ENCODE data around the gene IFT43.

IFT43 gene

DNA sequence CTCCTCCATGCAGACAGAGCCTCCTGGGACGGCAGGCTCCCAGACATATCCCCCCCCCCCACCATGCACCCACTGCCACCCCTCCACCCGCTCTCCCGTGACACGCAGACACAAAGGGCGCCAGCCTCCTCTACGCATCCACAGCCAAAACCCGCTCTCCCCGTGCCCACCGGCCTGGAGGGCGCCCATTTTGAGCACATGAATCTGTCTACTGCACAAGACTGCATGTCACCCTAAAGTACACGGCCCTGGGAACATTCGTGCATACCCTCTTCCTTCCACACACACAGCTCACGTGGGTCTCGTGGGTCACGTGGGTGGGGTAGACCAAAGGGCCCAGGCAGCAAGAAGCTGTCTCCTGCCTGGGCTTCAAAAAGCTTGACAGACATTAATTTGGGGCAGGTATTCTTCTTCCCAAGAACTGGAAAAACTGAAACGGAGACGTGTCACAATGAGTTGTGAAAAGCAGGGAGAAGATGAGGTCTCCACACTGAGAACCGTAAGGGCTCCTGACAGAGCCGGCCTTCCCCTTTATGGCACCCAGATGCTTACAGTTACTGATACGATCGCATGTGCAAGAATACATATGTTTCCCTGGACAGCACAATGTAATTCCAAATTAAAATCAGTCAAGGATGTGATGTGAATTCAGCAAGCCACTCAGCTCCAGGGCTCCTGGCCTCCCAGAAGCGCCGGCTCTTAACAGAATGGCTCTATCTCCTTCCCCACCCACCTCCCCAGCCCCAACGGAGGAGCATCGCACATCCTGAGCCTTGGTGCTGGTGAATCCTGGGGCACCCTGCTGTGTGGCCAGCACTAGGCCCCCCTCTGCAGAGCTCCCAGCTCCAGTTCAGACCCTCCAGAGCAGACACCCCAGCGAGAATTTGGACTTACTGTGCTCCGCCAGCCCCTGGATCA, 5.7 kb upstream of the IFT43 start:
- no peak for DNase-seq (ENCODE audit: insufficient read length, low spot score)
- FAIRE-seq, result no peak

DNA sequence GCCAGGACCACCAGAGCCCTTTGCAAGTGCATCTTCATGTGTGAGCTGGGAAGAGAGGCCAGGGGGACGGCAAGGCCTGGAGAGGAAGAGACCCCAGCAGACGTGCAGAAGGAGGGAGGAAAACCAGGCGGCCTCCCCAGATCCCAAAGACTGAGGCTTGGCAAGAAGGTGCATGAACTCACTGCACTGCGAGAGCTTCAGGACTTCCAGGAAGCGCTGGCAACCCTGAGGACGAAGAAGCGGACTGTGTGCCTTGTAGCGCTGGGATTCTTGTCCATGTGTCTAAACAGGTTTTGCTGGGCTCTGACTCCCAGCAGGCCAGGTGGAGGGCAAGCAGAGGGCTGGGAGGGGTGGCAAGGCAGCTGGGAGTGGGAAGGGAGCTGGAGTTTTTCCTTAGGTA, 4.7 kb upstream of the IFT43 start:
- DNase-seq (ENCODE audit: insufficient read length, low spot score) (no peak), FAIRE-seq (no peak)

DNA sequence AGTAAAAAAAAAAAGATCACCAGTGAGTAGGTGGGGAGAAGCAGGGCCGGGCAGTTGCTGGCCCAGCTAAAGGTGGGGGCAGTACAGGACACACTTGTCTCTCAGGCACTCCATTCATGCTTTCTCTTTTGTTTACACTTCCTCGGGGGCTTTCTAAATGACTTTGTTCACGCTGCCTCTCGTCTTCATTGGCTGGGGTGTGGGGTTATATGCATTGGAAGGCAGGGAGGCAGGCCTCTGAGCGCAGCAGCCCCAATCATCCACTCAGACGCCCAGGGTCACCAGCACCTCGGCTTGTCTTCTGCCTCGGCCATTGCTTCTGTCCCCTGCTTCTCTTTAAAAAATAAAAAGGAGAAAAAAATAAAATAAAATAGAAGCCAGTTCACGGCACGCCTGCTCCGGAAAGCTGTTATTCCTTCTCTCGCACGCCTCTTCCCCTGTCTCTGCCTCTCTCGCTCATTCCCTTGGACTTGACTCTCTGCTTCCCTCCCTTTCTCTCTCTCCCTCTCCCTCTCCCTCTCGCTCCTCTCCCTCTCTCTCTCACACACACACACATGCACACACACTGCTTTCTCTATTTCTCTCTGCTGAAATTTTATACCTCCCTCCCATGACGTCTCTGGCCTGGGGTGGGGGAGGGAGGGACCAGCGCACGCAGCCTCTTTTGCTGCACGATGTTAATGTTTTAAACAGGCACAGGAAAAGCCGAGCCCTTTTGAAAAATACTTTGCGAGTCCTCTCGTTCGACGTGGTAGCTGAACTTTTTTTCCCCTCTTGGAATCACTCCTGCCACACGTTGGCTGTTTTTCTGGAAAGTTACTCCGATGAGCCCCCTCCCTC, 3.9 kb upstream of the IFT43 start, which contains the start of gene TGFB3:
Gene TGFB3 (minus strand): TSS at position 570 of the 840 bp plus-strand sequence. CDS start 1,102 bp downstream, outside the sequence.
- DNase-seq (ENCODE audit: insufficient read length, low spot score), result peak; percentile 45
- peak; percentile 78 for FAIRE-seq

DNA sequence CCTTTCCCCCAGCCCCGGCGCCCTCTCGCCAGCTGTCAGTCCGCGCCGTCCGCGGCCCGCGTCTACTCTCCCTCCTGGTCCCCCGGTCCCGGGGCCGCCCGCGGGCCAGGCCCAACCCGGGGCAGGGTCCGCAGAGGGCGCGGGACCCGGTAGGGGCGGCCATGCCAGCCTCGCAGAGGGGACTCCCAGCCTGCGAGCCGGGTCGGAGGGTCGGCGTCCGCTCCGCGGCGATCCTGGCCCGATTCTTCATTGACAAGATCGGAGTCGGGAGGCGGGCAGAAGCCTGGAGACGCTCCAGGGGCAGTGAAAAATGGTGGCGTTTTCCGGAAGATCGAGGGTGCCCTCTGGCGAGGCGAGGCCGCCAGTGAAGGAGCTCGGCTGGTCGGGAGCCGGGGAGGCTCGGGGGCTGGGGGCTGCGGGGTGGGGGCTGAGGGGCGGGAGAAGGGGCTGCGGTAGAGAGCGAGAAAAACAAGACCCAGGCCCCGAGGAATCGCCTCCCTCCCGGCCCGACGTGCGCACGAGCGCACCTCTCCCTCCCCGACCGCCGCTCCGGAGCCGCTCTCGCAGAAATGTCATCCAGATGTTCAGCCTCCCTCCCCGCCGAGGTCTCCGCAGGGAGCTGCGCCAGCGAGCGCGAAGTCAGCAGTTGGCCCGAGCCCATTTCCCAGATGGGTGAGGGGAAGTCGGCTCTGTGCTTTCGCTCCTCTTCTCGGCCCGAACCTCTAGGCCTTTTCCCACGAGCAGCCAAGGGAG, 3.1 kb upstream of the IFT43 start:
- FAIRE-seq (no peak), DNase-seq (ENCODE audit: insufficient read length, low spot score) (peak; percentile 59)

DNA sequence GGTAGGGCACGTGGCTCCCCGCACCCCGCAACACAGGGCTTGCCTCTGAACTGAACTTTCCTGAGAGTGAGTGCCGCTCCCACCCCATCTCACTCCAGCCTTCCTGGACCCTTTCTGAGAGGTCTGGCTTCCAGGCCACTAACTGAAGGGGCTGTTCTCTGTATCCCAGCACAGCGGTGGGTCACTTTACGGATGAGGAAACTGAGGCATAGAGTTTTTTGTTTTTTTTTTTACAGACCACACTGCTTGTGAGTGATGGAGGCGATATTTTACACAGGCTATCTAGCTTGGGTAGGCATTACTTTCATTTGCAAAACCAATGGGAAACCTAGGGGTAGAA, 2.6 kb upstream of the IFT43 start:
- DNase-seq (ENCODE audit: insufficient read length, low spot score), result no peak
- FAIRE-seq, result no peak

DNA sequence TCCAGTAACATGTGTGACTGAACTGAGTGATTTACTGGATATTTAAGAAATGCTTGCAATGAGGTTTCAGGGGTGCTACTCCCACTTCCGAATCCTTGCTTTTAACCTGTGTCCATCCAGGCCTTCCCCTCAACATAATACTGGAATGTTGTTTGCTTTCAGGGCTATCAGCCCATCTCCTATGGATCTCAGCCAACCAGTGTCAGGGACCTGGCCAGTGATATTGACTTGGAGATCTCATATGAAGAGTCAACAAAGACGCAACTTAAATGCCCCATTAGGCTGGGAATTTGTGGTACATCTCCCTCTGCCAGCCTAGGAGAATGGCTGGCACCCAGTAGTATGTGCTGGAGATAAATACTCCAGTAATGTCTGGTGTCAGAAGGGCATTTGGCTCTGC, 889 bp upstream of the IFT43 start:
- FAIRE-seq (no peak), DNase-seq (ENCODE audit: insufficient read length, low spot score) (no peak)

DNA sequence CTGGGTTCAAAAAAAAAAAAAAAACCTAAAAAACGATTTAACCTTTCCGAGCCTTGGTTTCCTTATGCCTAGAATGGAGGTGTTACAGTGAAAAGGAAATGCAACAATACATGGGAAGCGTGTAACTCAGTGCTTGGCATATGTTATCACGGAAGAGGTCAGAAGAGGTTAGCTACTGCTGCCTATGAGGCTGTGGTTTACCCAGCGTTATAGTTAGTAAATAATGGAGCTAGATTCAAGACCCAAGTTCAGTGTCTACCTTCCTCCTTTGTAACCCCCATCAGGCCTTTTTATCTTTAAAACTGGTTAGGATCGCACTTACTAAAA, 839 bp downstream of the IFT43 start:
- no peak for DNase-seq (ENCODE audit: insufficient read length, low spot score)

DNA sequence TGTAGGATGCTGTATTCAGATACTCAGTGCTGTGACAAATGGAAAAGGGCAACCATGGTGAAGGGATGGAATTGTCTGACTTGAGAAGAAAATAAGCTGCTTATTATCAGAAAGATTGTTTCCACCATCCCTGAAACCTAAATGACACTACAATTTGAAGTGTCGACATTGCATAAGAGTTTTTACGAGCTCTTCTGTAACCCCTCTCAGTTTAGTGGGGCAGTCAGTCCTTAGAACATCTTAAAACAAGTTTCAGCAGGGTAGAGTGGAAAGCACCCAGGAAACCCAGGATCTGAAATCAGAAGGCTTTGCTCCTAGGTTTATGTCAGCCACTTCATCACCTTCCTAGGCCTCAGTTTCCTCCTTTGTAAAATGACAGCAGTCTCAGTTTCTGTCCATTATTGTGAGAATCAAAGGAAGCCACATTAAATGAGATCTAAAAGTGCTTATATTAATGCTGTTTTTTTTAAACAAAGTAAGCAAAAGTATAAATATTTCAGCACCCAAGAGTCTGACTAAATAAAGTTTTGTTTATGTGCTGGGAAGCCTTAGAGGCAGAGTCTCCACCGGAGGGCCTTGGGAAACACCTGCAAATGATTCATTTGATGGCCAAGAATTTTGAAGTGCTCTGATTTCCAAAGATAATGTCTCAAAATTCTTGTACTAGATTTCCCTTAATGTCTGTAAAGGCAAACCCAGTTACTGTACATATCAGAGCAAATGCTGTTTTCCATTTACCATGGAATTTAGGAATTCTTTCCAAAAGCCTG, 1.8 kb downstream of the IFT43 start:
- DNase-seq (ENCODE audit: insufficient read length, low spot score) (no peak), FAIRE-seq (no peak)

More for the DNA sequence above, 839 bp downstream of the IFT43 start:
- FAIRE-seq, result no peak

DNA sequence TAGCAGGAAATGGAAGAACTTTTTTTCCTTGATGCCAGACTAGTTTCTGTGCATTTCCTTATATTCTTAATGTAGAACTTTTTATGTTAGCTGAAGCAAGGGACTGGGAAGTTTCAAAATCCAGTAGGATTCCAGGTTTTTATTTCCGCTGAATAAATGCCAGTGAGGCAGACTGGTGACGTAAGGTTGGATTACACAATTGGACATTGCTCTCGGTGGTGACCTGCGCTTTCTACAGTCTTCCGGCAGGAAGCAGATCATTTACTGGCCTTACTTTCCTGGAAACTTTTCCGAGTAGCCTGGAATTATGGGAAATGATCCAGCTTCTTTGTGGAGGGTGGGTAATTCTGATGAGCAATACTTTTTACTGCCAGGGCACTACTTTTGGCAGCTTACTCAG, 3.6 kb downstream of the IFT43 start:
- DNase-seq (ENCODE audit: insufficient read length, low spot score), result no peak
- no peak for FAIRE-seq

DNA sequence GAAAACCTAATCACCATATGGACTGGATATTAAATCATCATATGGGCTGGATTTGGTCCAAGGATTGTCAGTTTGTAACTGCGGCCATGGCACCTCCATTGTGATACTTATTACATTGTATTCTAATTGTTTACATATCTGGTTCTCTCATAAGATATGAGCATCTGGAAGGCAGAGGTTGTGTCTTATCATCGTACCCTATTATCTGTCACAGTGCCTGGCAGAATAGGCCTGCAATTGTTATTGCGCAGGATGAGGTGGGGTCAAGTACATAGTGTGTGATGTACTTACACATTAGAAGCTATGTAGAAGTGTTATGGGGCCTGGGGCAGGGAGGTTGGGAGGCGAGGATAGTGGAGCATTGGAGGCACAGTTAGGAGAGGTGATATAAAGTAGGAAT, 4.7 kb downstream of the IFT43 start:
- FAIRE-seq (no peak), DNase-seq (ENCODE audit: insufficient read length, low spot score) (no peak)

DNA sequence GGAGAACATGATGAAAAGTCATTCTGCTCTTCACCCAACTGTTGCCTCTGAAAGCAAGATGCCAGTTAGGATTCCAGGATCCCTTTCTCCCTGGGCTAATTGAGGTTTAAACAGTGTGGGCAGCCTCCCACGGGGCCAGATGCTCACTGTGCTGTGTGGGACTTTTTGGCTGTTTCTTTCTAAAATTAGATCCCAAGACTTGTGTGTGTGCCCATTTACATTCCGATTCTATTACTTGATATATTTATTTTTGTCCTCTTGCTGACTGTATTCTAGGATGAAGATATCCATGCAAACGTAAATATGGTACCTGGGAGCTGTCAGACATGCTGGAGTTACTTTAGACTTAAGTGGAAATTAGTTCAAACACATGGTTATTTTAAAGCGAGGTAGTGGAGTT, 6.2 kb downstream of the IFT43 start:
- FAIRE-seq (no peak), DNase-seq (ENCODE audit: insufficient read length, low spot score) (no peak)

DNA sequence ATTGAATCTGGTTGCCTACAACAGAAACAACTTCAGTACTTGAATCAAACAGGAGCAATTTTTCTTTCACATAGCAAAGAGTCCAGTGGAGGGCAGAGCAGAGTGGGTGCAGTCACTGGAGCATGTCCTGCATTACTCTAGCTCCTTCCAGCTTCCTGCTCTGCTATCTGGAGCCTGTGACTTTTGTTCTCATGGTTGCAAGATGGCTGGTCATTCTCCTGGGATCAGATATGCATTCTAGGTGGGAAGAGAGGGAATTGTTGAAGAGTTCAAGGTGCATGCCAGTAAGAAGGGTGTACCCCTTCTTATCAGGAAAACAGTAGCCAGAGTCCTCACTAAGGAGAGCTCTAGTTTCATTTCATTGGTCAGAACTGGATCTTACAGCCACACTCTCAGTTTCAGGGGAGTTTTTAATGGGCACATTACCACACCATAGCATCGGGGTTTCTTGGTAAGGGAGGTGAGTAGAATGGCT, 8.0 kb downstream of the IFT43 start:
- DNase-seq (ENCODE audit: insufficient read length, low spot score) (no peak), FAIRE-seq (peak; percentile 44)

DNA sequence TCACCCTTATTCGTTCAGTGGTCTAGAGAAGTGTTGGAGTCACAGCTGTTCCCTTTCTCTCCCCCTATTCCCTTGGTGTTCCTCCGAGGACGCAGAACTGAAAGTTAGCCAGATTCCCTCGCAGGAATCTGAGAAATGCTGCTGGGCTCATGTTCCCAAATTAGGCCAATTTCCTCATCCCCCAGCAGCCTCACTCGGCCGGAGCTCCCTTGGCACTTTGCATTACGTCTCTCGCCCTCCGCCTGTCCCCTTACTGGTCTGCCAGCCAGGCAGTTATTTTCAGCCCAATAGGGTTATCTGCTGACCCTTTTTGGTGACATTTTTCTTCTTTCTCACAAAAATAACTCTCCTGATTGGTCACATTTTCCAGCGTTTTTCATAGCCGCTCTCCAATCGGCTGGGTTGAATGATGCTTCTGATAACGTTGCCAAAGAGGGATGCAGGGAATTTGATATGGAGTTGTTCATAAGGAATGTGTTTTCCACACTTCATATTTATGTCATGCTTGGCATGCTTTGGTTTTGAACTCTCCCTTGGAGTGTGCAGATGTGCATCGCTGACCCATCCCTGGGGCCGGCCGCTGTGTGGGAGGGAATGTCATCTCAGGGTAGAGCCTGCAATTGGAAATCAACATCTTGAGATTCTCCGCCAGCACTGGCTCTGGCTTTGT, 9.9 kb downstream of the IFT43 start:
- FAIRE-seq (no peak), DNase-seq (ENCODE audit: insufficient read length, low spot score) (no peak)

DNA sequence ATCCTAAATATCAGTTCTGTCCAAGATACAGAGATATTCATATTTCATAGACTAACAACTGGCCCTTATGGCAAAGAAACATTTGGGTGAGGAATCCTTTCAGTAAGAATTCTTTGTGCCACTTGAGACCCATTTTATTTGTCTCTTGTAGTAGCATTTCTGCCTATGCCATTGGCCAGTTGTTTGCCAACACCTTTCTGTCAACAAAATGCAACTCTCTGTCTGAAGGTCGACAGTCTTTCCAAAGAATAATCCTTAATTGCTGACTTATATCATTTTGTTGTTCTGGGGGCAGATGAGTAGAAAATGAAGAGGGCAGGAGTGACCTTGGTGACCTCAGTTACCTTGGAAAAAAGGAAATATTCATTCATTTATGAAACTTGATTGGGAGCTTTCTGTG, 10.9 kb downstream of the IFT43 start:
- no peak for DNase-seq (ENCODE audit: insufficient read length, low spot score)
- FAIRE-seq, result no peak

DNA sequence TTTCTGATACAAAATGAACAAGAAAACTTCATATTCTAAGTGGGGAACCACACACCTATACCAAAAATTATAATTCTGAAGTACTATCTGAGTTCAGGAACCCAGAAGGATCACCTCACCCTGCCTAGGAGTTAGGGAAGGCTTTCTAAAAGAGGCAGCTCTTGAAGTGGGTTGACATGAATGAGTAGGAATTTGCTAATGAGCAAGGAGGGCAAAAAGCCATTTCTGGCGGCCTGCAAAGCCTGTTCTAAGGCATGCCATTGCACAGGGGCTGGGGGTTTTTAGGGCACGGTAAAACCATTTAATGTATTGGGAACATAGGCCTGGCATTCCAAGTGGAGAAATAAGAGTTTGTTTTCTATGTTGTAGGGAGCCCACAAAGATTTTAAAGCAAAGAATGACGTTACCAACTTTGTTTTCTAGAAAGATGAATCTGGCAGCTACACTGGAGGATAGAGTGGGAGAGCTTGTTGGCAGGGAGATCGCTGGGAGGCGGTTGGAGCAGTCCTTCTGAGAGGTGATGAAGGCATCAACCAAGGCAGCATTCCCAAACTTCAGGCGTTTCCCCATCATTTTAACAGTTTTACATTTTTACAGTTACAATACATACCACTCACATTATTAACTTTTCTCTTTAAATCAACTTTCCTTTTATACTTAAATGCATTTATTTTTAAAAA, 14.1 kb downstream of the IFT43 start:
- FAIRE-seq (no peak), DNase-seq (ENCODE audit: insufficient read length, low spot score) (no peak)

DNA sequence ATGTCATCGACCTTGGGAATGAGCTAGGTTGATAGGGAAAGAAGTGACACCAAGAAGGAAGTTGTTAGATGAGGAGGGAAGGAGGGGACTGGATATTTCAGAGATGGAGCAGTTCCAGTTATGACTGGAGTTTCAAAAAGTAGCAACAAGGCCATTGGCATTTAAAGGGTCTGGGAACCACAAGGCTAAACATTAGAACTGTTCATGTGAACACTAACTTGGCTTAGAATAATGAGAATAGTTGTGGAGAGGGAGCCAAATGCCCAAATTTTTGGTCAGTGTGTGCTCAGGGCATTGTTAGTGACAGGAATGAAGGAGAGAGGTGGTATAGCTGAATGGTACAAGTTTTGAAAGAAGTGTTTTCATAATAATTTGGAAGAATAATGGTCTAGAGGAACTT, 16.8 kb downstream of the IFT43 start:
- DNase-seq (ENCODE audit: insufficient read length, low spot score) (no peak), FAIRE-seq (no peak)

DNA sequence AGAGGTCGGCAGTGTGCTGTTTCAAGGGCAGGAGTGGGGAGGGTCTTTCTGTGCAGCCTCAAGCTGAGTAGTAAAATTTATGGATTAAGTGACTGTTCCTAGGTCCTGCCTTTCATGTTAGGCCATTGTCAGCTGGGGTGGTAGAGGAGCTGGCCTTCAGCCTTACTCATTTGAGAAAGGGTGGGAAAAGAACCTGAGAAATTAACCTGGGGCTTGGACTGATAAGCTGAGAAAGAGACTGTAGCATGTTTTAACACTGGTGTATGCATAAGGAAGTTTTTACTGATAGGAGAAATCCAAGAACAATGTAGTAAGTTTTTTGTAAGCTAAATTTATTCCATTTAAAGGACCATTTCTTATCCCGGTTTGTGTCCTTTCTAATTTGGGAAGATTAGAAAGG, 20.7 kb downstream of the IFT43 start:
- DNase-seq (ENCODE audit: insufficient read length, low spot score), result no peak
- FAIRE-seq, result no peak

DNA sequence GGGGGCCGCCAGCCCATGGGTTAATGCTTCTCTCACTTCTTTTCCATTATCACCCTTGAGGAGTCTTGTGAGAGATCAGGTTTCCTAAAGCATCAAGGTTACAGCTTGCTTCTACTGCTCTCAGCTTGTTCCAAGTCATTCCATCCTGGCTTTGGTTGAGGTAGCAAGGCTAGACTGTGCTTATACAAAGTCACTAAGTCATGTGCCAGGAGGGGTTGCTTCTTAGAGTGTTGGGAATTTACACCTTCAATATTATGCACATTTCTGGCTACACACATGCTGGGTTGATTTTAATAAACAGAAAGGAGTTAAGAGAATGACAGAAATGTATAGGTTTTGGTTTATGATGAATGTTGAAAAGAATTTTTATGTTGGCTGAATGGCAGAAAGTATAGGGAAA, 21.8 kb downstream of the IFT43 start:
- FAIRE-seq, result no peak

DNA sequence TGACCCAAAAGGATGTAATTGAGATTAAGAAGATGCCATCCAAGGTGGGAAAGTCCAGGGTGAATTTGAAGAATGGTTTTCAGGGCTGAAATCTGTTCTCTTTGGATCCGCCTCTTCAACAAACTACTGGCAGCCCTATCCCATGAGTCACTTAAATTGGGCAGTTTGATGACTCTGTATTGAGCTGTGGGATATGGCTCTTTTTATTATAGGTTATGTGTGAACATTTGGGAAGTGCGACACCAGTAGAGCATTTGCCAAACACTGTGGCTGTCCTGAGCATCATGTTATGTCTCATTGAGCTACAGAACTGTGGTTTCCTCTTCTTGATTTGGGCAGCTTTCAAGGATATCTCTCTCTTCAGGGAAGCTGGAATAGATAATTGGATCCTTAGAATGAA, 22.3 kb downstream of the IFT43 start:
- FAIRE-seq, result no peak
- no peak for DNase-seq (ENCODE audit: insufficient read length, low spot score)

More for the DNA sequence above, 21.8 kb downstream of the IFT43 start:
- no peak for DNase-seq (ENCODE audit: insufficient read length, low spot score)

All from GM19239 (cell line).